Stimulated activated CD8-positive, alpha-beta memory T cell treated with anti-CD3 and anti-CD28 coated beads, Interleukin-12 subunit alpha, Interleukin-12 subunit beta, amount 100 ng/mL, for 1 hour (primary cell): ENCODE results near the gene DAPK1.

Experiments used
- DNase-seq: peaks from one replicate; pipeline ENCODE4 v3.0.0-alpha.2; 2020; ENCODE audit warnings: low read depth

The DAPK1 gene

DNA sequence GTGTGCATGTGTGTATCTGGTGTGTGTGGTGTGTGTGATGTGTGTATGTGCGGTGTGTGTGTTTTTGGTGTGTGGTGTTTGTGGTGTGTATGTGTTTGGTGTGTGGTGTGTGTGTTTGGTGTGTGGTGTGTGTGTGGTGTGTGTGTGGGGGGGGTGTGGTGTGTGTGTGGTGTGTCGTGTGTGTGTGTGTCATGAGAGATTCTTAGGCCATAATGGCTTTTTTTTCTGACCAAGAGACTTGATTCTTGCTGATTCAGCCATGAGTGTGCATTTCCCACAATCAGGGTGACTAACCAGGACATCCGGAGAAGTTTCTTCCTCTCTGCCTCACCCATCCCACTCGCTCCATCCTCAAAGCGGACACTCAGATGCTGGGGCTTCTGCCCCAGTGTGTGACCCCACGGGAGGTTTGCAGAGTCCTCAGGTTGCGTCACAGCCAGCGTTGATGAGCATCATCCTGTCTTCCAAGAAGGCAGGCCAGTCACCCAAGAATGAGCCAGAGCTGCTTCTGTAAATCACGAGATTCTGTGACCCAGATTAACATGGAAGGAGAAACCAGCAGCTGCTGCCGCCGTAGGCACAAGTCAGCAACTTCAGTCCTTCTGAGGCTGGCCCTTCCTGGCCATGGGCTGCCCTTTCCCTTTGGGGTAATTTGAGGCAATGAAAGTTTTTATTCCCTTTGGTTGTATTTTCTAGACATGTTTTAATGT is 215.8 kb downstream of the DAPK1 start:
- no peak for DNase-seq

DNA sequence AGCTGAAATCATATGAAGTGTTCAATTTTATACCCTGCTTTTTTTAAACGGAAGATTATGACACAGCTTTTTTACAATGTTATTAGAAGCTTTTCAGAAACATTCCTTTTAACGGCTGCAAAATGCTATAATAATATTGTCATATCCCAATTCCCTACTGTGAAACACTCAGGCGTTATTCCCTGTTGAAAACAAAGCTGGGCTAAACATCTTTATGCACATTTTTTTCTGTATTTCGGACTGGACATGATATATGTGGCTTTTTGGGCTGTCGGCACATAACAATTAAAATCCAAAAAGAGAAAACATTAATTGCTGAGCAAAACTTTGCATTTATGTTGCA is 216.3 kb downstream of the DAPK1 start:
- no peak for DNase-seq

DNA sequence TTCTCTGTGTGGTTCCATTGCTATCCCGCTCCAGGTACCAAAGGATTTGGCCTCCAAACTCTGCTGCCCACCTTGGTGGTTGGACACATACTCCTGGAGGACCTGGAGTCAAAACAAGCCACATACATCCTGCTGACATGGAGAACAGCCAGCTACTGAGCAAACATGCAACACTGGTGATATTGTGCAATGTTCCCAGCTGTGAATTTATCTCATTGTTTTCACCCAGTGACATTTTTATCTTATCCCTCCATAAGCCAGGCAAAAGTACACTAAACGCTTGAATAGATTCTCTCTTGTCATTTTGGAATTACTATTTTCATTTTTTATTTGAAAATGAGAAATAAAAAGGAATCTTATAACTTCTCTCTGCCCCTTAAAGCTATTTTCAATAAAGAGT is 217.2 kb downstream of the DAPK1 start:
- DNase-seq, result no peak

DNA sequence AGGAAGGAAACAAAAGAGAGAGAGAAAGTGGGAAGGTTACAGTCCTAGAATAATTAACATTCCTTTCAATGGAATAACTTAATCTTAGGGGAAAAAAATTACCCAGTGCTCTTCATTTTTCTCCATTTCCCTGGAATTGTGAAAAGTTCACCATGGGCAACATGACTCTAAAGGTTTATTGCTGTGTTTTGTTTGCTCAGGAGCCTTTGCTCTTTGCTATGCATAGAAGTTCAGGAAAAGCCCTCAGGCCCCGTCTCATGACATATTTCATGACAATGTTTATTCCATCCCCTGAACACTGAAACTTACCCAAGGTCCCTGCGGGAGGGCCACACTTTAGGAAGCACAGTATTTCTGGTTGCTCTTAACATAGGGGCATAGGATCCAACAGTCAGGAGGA is 218.5 kb downstream of the DAPK1 start:
- DNase-seq, result no peak

DNA sequence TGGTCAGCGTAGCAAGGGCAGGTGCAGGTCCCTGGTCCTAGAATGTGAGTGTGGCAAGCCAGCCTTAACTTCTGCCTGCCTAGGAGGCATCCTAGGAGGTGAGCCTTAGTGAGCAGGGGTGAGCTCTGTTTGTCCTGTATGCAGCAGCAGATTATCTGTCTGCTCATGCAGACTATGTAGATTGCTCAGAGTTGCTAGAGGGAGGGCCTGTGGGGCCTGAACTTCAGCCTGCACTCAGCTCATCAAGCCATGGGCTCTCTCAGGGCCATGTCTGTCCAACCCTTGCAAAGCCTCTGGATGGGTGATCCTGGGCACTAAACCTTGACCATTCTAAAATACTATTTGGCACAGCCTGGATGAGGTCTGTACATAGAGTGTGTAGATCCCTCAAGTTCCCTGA is 219.8 kb downstream of the DAPK1 start:
- no peak for DNase-seq

DNA sequence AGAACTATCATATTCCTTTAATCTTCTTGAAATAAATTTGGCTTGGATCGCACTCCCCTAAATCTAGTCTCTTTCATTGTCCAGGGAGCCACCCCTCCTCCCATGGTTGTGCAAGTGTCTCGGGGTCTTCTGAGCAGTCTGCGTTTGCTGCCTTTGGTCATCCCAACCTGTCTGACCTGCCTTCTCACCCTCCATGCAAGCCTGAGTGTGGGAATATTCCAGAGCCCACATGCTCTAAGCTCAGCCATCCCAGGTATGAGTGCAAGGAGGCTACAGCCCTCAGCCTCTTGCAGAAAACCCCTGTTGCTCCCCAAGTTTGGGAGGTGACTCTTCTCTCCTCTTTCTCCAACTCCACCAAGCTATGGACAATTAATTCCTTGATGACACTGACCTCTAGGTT is 220.6 kb downstream of the DAPK1 start:
- no peak for DNase-seq

DNA sequence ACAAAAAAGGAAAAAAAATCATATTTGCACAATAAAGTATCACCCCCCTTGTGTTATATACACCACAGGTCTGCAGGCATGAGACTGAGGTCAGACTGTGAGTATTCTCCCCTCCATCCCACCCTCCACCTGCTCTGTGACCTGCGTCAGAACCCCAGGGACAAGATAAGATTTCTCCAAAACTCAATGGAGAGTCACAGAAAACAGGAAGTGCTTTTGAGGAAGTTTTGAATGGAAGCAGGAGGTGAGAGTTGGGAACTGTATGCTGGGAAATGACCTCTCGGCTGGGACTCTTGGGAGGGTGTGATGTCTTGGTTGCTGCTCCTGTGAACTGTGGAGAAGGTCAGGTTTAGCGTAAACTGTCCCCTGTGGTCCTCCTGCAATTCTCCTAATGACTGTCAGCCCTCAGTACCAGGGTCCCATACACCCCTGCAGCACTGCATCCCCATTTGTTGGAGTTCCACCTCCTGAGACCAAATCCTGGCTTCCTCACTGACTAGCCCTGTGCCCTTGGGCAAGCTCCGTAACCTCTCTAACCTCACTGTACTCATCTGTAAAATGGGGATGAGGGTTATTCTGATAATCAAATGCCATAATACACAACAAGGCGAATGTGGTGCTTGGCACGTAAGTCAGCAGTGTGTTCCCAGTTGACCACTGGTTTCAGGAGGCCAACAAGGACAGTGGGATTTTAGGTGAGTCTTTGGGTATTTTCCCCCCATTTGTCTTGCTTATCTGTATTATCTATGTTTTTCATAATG is 221.4 kb downstream of the DAPK1 start:
- no peak for DNase-seq

DNA sequence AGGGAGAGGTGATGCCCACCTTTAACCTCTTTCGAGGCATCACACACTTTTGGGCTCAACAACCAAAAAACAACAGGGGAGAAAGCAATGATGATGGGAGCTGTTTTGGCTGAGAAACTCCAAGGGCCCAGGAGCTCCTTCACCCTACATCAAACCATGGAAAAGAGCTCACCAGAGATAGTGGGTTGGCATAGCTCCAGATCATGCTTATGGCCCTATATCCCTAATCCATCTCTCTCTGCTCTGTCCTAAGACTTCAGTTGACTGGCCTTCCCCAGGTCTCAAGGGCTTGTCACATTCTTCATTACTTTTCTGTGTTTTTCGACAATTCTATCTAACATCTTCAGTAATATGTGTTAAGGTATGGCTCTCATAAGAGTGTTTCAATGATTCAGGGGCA is 222.5 kb downstream of the DAPK1 start:
- no peak for DNase-seq

DNA sequence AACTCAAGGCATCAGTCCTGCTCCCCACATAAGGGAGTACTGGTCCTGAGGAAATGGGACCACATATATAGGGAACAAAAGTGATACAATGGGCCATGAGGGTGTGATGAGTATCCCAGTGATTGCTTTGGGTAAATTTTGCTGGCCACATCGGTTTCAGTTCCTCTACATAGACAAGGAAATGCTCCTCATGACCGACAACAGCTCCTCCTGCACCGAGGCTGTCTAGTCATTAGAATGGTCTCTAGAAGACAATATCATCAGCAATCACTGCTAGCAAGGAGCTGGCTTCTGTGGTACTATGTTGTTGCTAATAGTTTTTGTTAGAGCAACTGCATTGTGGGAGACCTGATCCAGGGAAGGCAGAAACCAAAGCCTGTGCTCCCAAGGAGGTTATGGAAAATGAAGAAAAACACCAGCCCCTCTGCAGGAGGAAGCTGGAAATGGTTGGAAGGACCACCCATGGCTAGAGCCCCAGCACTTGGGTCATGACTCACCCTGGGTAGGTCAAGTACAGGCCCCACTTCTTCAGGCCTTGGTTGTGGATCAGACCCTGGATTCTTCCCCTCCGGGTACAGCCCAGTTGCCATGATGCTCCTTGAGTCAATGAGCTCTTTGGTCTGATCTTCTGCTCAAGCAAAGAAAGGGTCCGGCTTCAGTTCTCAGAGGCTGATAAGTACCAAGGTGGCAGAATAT is 224.9 kb downstream of the DAPK1 start:
- no peak for DNase-seq

DNA sequence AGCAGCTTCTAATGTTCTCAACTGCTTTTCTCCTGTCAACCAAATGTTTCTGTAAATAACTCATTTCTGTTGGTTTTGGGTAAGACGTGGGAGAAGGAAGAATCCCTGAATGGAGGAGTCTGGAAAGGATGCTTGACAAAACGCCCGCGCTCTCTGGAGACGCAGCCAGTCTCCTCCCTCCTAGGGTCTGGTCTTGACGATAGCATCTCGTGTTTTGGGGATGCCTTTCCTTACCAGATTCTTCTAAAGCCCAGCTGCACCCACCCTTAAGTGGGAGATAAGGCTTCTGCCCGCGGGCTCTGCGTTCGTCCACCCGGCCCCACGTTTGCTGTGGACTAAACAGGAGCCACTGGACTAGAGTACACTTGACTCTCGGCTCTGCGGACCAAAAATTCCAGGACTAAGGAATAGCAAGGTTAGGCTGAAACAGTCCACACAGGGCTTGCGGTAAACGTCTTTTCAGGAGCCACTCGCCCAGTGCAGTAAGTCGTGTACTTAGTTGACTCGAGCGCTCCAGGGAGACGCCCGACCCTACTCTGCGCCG is 227.8 kb downstream of the DAPK1 start:
- no peak for DNase-seq

DNA sequence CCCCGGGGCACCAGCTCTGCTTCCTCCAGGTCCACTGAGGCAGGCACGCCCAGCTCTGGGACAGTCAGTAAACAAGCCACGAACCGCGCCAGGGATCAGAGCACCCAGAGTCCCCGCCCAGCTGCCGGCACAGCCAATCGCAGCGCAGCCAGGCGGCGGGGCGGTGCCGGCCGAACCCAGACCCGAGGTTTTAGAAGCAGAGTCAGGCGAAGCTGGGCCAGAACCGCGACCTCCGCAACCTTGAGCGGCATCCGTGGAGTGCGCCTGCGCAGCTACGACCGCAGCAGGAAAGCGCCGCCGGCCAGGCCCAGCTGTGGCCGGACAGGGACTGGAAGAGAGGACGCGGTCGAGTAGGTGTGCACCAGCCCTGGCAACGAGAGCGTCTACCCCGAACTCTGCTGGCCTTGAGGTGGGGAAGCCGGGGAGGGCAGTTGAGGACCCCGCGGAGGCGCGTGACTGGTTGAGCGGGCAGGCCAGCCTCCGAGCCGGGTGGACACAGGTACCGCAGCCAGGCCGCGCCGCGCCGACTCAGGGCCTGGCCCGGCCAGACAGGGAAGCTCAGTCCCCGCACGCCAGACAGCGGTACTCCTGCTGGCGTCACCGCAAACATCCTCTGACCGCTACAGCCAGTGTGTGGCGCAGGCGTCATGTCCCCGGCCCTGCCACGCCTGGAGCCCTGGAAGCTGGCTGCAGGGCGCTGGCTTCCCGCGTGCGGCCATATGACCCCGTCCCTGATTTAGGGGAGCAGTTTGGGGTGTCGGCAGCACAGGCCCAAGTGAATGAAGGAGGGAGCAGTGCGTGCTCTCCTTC is 228.4 kb downstream of the DAPK1 start, which contains the start of gene CTSL:
Gene CTSL, plus strand, starts transcription at position 220 of the 810 bp plus-strand sequence. CDS start 1,485 bp downstream, outside the sequence.
- peak; percentile 20 for DNase-seq

DNA sequence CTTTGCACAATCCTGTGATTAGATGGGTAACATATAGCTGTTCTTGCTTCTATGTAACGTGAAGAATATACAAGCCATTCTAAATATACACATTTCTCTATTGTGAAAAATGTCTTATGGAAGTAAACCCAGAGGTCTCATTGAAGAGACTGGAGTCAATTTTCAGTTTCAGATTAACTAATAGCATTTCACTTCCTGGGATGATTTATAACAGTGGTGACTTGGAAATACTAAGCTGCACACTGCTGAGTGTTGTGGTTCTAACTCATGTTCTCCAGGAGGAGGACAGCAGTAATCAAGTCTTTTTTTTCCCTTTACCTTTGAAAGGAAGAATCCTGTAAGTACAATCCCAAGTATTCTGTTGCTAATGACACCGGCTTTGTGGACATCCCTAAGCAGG is 231.6 kb downstream of the DAPK1 start:
- no peak for DNase-seq

DNA sequence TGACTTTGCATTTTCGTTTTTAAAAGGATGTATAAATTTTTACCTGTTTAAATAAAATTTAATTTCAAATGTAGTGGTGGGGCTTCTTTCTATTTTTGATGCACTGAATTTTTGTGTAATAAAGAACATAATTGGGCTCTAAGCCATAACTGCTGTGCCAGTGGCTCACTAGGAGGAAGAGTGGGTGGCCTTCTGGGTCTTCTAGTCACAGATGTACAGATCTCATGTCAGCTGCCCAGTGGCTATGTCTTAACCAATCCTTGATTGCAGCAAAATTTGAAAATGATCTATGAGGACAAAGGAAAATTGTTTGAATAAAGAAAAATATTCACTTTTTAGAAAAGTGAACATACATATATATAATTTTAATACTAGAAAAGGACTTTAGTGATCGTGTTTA is 233.7 kb downstream of the DAPK1 start:
- no peak for DNase-seq

DNA sequence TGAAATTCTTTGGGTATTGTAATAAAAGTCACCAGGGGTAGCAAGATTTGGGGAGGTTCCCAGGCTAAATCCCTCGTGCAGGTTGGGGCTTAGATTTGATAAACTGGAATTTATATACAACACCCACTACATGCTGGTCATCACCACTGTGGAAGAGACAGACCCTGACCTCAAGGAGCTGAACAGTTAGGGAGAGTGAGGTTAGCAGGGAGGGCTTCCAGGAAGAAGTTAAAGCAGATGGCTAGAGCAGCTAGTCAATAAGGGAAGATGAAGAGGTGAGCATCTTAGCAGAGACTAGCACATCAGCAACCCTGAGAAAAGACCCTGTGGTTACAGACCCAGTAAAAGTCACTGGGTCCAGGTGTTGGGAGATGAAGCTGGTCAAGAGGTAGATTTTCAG is 234.7 kb downstream of the DAPK1 start:
- no peak for DNase-seq

DNA sequence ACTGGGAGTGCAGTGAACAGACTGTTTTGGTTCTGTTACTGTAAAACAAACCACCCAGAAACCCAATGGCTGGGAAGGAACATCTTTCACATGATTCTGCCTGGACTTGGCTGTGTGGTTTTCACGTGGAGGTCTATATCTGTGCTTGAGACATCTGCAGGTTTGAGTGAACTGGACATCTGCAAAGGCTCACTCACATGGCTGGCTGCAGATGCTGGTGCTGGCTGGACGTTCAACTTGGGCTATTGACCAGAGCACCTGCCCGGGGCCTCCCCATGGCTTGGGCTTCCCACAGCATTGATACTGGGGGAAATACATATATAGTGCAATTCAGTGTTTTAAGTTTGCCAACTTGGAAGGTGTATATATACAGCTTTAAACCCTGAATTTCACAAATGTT is 235.1 kb downstream of the DAPK1 start:
- DNase-seq, result no peak

DNA sequence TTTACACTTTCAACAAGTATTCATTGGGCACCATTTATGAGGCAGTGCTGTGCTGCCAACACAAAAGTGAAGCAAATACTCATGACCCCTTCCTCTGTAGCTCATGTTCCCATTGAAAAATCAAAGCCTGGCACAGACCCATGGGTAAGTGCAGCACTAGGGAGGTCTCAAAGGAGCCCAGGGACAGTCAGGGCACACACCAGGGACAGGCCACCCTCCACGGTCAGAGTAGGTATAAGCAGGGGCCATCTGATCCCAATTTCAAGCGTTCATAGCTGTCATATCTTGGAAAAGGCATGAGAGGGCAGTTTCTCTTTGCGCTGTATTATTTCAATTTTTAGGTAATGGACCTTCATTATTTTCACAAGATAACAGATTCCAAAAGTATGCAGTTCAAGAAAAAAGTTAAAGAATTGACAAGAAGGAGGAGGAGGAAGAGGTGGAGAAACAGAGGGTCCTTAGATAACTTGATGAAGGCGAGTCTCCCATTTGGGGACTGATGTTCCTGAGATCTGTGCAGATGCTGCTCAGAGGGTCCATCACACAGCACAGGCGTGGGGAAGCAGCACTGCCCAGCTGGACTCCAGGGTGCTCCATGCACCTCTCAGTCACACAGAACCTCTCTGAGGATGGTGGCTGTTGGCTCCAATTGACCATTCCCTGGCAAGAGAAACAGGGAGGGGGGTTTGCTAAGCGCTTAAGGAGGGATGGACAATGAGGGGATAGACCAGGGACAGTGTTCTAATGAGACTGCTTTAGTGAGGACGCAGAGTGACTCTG is 235.8 kb downstream of the DAPK1 start:
- DNase-seq, result no peak

DNA sequence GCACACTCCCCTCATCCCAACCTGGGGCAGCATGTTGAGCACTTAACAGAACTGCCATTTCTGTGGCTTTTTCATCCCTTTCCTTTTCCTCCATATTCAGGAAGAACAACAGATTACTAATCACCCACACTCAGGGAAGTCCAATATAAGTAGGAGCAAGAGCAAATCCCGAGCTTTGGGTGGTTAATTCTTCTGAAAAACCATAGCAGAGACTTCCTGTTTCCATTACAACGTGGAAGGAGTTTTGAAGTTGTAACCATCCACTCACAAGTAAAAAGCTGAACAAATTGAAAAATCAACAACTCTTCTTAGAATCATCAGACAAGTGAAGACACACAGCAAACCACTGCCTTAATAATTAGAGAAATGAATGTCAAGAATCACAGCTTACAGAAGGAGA is 236.4 kb downstream of the DAPK1 start:
- no peak for DNase-seq

DNA sequence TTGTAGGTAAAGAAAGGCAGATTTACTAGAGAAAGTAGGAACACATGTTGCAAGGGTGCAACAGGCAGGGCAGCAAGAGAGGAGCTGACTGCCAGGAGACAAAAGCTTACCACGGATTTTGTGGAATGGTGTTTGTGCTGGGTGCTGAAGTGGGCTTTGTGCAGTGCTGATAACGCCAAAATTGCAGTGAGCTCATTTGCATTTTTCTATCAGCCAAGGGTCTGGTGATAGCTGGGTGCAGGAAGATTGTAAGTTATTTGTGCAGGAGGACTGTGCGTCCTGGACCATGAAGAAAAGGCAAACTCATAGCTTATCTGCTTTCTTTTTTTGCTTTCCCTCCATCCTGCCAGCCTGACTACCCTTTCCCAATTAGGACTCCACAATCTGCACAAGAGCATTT is 241.9 kb downstream of the DAPK1 start:
- no peak for DNase-seq

DNA sequence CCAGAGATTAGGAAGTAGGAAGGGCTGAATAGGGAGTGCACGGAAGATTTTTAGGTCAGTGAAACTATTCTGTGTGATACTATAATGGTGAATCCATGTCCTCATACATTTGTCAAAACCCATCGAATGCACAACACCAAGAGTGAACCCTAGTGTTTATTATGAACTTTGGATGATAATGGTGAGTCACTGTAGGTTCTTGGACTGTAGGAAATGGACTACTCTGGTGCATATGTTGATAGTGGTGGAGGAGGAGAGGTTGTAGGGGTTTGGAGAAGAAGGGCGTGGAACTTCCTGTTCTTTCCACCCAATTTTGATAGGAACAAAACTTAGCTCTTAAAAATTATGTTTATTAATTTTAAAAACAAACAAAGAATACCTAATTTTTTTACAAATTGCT is 242.5 kb downstream of the DAPK1 start:
- DNase-seq, result no peak

DNA sequence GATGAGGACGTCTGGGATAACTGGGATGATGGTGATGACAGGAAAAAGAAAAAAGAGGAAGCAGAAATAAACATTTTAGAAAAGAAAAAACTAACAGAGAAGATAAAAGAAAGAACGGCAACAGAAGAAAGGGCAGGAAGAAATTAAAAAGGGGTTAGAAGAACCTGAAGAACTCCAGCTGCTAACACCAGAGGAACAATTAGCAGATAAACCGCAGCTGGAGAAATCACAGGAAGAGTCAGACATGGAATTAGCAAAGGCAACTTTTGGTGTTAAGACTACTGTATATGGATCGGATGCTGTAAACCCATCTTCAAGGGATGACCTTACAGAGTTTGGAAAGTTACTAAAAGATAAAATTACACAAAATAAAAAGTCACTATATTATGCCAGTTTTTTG is 243.7 kb downstream of the DAPK1 start:
- DNase-seq, result no peak

DNA sequence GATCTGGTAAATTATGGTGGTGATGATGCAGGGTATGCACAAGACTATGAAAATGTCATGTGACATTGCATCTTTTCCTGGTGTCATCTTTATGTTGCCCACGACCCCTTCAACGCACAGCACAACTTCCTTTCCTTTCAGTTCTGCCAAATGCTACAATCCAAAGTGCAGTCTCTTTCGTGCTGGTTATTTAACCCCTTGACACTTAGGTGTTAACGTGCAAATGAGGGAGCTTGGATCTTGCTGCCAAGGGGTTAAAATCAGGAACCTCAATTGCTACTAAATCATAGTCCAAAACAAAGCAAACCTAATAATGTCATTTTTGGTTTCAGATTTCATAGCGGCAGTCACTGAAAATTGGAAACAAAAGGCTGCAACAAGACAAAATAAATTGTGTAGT is 244.2 kb downstream of the DAPK1 start:
- DNase-seq, result no peak
